Activated CD4-positive, alpha-beta T cell treated with anti-CD3 and anti-CD28 coated beads for 1 hour (primary cell): ENCODE measurements around the gene MXD4.

Experiments
- DNase-seq: peaks from one replicate; pipeline ENCODE4 v3.0.0-alpha.2; 2020

Gene MXD4, protein sequence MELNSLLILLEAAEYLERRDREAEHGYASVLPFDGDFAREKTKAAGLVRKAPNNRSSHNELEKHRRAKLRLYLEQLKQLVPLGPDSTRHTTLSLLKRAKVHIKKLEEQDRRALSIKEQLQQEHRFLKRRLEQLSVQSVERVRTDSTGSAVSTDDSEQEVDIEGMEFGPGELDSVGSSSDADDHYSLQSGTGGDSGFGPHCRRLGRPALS

DNA sequence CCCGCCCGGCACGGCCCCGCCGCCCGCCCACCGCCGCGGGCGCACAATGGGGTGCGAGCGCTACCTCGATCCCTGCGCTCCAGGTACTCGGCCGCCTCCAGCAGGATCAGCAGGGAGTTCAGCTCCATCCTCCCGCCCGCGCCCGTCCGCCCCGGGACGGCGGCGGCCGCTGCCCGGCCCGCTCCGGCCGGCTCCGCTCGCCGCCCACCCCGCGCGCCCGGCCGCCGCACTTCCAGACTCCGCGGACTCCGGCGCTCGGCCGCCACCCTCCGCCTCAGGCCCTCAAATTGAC, at the start of gene MXD4:
Gene MXD4, minus strand, starts transcription at position 257 of the 292 bp plus-strand sequence. Its CDS starts 129 bp downstream, at position 128.
- no peak for DNase-seq

- DNase-seq = no peak
Measured at GRCh38 chr4:2306773-2307410, 45.0 kb upstream of the MXD4 start.

DNA sequence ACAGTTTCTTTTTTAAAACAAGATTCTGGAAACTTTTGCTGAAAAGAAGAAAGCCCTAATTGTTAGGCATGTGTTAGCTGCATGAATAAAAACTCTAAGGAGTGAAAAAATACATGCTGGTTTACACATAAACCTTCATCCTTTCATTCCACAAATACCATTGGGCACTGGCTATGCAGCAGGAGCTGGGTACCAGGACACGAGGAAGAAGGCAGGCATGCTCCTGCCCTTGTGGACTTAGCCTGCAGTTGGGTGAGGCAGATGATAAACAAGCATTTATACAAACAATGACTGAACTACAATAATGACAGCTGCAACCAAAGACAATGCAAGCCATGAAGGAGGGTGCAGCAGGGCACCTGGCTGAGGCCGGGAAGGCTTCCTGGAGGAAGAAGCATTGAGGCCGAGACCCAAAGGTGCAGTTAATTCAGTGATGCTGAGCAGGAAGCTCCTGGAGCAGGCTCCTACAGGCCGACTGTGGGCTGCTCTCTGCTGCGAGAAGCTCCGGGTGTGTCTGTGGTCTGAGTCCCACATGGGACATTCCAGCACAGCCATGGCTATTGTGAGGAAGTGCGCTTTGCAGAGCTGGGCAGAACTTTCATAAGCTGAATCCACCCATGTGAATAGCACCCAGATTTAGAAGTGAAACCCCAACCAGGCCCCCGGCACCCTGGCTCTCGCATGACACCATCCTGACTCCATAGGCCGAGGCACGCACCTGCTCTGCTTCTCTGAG, 44.0 kb upstream of the MXD4 start:
- no peak for DNase-seq

- no peak for DNase-seq
Measured at GRCh38 chr4:2304877-2305561, 43.1 kb upstream of the MXD4 start.

GRCh38 chr4:2304321-2304876, 42.5 kb upstream of the MXD4 start:
- DNase-seq = no peak

DNA sequence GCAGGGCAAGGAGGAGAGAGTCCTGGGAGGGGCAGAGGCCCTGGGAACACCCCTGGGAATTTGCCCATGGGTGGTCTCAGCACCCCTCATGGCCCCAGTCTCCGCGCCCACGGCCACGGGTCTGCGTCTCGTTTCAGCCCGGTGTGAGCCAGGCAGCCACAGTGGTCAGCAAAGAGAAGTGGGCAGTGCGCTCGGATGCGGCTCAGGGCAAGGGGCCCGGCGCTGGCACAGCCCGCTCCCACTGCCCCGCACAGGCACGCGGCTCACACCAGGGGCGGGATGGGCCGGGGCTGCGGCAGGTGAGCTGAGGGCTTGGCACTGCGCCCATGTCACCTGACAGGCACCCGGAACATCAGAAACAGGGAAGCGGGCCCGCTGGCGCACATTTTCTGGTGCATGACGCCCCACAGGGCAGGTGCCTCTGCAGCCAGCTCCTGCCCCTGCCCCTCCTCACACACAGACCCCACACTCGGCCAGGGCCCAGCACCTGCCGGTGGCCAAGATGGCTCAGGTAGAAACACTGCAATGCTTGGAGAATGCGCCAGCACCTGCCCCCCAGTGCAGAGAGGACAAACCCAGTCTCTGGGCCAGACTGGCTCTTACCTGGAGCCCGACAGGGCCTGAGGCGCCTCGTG, 41.9 kb upstream of the MXD4 start:
- no peak for DNase-seq

DNA sequence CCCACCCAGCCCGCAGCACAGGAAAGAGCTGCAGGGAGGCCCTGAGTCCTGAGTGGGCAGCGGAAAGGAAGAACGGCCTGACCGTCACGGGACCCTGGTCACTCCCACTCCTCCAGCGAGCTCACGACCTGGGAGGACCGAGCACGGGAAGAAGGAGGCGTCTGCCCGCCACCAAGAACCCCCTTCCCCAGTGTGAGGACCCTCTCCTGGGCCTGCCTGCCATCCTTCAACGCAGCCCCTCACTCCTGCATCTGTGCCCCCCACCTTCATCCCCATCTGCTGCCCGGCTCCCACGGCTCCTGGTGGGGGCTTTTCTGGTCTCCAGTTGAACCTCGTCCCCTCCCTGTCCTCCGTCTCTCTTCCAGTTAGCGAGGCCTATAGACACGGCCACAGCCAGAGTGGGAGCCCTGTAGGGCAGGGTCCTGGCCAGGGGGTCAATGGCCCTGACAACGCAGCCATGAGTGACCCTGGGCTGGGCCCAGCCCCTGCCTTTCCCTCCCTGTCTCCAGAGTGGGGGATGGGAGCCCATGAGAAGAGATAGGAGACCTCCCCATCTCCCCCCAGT, 41.3 kb upstream of the MXD4 start:
- DNase-seq = no peak

- no peak for DNase-seq
Measured at GRCh38 chr4:2302387-2303119, 40.6 kb upstream of the MXD4 start.

DNA sequence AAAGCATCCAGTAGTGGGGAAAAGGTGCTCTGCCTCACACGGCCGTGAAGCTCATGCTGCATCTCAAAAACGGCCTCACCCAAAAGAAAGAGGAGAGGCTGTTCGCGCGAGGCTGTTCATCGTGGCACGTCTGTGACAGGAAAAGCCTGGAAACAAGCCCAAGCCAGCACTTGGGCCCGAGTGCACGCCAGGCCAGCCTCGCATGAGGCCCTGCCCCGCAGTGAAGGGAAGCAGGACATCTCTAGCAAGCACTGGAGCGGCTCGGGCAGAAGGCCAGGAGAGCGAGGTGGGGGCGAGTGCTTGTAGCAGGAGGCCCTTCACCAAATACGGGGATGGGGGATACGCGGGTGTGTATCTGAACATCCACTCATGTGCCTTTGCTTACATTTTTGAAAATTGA, 39.9 kb upstream of the MXD4 start:
- DNase-seq = no peak

GRCh38 chr4:2301225-2301642, 39.3 kb upstream of the MXD4 start:
- DNase-seq = no peak

DNA sequence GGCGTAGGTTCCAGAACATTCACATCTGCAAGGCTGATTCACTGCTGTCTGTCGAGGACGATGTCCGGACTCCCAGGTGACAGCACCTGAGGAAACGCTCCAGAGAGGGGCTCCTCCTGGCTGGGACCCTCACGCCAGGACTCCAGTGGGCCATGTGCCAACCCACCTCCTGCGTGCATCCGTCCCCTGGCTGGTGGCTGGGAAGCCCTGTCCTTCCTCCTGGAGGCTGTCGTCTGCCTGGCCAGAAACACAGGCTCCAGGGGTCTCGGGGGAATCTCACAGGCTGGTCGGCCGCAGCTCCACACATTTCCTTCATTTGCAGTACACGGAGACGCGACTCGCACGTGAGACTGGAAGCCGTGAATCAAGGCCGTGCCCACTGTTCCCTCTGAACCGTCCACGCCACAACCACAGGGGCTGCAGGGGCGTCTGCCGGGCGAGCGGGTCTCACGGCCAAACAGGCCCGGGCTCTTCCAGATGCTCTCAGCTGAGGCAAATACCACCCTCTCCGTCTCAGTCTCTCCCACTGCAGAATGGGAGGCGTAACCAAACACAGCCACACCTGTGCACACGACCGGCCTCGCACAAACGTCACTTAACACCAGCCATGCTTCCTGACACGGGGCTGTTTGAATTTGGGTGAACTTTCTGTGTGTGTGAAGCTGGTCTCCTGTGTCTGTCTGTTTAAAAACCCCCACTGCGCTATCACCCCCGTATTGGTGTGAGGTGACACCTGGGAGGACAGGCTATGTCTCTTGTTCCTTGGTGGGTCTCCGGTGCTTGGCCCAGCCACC, 38.7 kb upstream of the MXD4 start:
- DNase-seq = no peak

- DNase-seq = no peak
Measured at GRCh38 chr4:2299794-2300193, 37.9 kb upstream of the MXD4 start.

DNA sequence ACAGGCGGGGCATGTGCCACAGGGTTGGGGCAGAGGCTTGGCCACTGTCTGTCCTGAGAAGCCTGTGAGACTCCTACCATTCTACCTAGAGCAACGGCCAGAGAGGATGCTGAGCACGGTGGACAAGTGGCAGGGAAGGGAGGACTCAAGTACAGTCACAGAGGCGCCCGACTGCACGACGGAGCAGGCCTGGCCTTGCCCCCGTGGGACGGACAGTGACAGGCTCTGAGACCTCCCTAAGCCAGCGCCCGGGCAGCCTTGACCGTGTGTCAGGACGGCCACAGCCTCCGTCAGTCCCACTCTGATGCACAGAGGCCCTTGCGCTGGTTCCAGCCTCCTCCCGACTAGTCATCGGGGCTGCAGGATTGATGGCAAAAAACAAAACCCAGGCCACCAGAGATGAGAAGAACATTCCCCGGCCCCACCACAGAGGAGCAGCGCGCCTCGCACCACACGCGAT, 36.7 kb upstream of the MXD4 start:
- DNase-seq = no peak

GRCh38 chr4:2297606-2298531, 36.0 kb upstream of the MXD4 start:
- DNase-seq = no peak

DNA sequence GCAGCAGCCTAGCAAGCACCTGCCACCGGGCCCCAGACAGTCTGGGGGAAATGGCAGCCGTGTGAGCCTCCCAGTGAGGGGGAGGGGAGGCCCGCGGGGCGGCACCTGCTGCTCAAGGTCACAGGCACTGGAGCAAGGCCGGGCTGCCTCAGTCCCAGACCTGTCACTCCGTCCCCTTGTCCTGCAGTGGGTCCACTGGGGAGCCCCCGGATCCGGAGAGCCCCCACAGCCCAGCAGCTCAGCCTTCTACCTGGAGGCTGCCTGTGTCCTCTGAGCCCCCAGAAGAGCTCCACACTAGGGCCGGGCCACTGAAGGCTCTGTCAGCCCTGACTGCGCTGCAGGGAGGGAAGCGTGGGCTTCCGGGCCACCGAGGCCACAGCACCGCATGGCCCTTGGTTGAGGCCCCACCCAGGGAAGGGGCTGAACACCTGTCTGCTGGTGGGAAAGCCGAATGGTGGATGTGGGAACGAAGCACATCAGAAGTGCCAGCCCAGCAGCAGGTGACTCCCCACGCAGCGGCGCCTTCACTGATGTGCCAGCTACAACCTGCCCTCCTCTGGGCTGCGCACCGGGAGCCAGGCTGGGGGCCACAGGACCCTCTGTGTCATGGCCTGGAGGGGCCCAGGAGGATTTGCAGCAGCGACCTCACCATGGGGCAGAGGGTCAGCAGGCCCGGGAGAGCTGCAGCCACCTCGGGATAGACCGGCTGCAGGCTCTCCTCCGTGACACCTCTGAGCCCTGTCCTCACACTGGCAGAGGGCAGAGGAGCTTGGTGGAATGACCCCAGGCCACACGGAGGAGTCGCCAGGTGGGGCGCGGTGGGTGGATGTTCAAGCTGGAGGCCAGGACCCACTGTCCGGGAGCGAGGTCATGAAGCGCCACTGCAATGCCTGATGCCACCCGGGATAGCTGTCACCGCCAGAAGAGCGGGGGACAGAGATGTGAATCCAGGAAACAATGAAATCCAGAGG, 35.0 kb upstream of the MXD4 start:
- DNase-seq = no peak

GRCh38 chr4:2295900-2296442, 34.1 kb upstream of the MXD4 start:
- DNase-seq = no peak

DNA sequence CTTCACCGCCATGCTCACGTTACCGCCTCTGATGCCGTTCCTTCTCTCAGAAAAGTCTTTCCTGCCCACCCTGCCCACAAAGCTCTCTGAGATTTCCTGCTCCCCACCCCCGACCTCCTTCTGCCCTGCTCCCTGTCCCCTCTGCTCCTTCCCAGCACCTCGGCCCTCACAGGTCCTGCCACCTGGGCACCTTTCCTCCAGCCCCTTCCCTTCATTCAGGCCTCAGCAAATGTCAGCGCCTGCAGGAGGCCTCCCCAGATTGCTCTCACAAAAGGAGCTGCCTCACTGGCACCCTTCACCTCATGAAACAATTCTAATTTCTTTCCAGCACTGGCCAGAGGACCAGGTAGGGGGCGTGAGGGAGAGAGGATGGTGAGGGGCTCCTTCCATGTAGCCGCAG, 33.6 kb upstream of the MXD4 start:
- no peak for DNase-seq

DNA sequence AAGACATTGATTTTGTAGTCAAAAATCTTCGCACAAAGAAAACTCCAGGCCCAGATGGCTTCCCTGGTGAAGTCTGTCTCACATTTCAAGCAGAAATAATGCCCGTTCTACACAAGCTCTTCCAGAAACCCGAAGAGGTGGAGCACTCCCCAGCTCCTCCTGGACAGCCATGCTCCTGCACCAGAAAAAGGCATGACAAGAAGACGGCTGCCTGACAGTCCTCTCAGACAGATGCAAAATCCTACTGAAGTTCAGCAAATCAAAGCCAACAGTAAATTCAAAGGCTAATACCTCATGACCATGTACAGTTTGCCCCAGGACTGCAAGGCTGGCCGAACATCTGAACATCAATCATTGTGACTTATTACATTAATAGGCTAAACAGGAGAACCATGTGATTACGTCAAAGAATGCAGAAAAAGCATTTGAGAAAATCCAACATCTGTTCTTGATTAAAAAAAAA, 30.8 kb upstream of the MXD4 start:
- no peak for DNase-seq
